Measurements from ENCODE around the gene C1orf115.
"Not testable (repeated sequence)": the region's sequence is repeated elsewhere in the genome, so short reads cannot be mapped to it uniquely, and the experiment has no call there.

C1orf115 gene

GRCh38 chr1:220694866-220695382 is 4.8 kb downstream of the C1orf115 start:
- no peak for DNase-seq

GRCh38 chr1:220695426-220695825 is 5.3 kb downstream of the C1orf115 start:
- no peak for DNase-seq

- no peak for DNase-seq
Observed at GRCh38 chr1:220696226-220696862, 6.2 kb downstream of the C1orf115 start.

DNA sequence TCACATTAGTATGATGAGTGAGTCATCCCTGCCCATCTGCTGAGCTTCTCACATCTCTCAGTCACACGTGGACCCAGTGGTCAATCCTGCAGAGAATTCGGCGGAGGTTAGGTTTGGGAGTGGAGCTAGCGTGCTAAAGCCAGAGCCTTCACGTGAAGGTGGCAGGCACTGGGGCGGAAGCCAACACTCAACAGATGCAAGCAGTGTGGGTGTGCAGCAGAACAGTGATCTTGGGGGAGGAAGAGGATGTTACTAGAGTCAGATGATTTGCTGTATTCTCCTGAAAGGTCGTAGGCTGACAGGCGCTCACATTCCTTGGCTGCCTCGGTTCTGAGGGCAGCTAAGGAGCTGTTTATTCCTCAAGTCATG is 6.7 kb downstream of the C1orf115 start:
- no peak for DNase-seq

DNA sequence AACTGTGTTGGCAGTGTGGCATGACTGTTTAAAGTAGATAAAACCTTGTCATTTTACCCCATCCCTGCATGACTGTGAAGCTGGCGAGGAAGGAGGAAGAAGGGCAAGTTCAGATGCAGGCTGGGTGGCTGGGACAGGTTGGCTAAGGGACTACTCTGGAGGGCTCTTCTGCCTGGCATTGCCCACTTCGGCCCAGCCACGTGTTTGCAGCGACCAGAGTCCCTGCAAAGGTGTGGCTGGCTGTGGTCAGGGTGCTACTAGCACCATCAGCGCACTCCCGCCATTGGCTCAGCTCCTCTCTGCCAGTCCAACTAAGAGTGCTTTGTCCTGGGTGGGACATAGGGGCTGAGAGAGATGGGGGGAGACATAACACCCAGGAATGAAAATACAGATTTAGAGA is 7.2 kb downstream of the C1orf115 start:
- no peak for DNase-seq

DNA sequence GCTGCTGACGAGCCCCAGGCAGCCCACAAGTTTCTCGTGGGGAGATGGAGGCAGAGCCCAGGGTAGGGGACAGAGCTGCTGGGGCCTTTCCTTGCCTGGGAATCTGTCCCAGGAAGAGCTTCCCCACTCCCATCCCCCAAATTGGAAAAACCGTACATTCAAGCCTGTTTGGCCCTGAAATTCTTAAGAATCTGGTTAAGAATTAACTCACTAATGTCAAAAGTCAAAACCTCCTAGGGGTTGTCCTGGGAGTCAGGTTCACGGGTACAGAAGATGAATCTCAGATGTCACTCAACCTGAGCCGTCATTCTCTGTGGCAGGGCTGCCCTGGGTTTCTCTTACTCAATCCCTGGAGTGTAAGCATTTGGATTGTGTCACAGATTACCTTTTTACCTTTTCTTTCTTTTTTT is 8.4 kb downstream of the C1orf115 start:
- no peak for DNase-seq

- no peak for DNase-seq
Observed at GRCh38 chr1:220699044-220699443, 8.9 kb downstream of the C1orf115 start.

DNA sequence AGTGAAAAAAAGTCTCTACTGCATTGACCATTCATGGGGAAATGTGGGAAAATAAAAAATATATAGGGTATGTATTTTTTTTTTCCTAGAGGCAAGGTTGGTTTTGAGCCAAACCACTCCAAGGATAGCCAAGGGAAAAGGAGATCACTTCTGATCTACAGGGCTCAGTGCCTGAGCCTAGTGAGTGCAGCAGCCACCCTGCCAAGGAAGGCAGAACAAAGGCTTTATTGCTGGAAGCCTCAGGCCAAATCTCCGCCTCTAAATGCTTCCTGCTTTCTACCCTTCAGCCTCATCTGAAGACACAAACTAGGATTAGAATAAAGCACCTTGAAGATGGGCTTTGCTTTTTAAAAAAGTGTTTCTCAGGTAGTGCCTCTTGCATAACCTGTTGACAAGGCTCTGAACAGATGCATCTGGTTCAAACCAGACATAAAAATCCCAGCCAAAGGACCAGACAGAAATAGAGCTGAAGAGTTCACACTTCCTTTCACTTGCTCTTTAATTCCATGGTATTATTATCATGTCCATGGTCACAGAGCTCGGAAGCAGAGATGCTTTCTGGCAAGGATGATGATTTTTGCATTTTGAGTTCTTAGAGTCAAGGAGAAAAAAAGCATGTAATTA is 10.5 kb downstream of the C1orf115 start:
- DNase-seq = no peak

DNA sequence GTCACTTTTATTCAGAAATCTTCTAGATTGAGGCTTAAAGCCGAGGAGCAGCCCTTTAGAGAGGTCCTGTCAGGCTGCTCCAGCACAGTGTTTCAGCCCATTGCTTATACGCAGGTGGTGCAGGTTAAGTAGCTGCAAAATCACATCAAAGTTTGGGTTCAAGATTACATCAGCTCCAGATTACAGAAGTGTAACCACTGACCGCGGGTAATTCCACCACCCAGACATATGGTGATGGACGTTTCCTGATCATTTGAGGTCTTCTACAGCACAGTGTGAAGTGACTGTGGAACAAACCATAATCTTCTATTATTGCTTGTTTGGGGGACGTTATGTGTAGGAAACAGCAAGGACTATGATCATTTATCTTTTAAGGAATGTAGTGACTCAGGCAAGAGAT is 11.8 kb downstream of the C1orf115 start:
- DNase-seq = no peak

- DNase-seq = no peak
Observed at GRCh38 chr1:220702733-220703270, 12.6 kb downstream of the C1orf115 start.

GRCh38 chr1:220703305-220703704 is 13.1 kb downstream of the C1orf115 start:
- DNase-seq = no peak

- no peak for DNase-seq
Observed at GRCh38 chr1:220705782-220706181, 15.6 kb downstream of the C1orf115 start.

GRCh38 chr1:220706480-220706879 is 16.3 kb downstream of the C1orf115 start:
- no peak for DNase-seq

GRCh38 chr1:220707160-220707559 is 17.0 kb downstream of the C1orf115 start:
- no peak for DNase-seq

DNA sequence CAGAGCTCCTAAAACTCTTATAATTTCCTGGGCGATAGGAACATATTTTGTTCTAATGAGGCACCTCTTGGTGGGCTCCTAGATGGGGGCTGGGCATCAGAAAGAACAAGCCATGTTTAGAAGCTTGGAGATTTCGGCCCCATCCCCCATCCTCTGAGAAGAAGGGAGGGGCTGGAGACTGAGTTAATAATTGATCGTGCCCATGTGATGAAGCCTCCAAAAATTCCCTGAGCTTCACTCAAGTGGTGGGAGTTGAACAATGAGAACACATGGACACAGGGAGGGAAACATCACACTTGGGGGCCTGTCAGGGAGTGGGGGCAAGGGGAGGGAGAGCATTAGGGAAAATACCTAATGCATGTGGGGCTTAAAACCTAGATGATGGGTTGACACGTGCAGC is 18.1 kb downstream of the C1orf115 start:
- no peak for DNase-seq

GRCh38 chr1:220708936-220709801 is 19.0 kb downstream of the C1orf115 start:
- no peak for DNase-seq

DNA sequence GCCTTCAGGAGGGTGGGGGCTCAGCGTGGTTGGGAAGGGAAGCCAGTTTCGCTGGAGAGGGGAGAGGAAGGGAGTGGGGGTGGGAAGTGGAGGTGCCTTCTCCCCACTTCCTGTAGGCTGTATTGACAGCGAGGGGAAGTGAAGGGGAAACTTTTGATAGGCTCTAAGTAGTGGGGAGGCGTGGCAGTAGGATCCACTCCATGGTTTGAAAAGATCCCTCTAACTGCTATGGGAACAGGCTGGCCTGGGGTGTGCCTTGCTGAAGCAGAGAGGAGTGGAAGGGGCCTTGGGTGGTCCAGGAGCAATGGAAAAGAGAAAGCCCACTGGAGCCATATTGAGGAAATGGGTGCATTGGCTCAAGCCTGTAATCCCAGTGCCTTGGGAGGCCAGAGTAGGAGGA is 20.2 kb downstream of the C1orf115 start:
- no peak for DNase-seq

DNA sequence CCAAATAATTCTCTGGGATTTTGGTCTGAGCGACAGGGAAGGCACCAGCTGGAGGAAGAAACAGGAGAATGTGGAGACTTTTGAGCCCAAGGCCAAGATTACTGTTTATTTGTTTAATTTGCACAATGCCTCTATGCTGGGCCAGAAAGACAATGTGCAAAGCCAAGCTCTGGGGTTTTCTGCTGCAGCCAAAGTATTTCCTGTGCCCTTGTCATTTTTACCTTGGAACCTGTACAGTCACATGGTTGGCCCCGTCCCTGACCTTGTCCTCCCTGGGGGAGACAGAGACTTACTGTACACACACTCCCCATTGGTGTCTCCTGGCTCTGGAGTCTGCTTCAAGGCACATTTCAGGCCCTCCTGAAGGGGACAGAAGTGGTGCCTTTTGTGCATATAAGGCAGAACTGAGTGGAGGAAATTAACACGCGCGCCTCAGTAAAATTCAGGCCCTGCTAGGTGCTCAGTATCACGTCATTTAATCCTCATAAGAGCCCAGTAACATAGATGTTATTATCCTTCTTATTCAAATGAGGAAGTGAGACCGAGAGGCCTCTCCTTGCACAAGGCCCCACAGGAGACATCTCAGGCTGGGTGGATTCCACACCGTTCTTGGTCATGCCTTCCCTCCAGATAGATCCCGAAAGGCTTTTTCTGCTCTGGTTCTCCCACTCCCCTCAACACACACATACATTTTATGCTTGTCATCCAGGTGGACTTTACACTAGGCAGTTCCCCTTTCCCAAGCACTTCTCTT is 21.1 kb downstream of the C1orf115 start:
- no peak for DNase-seq

GRCh38 chr1:220715986-220716385 is 25.8 kb downstream of the C1orf115 start:
- not testable (repeated sequence) for DNase-seq

- no peak for DNase-seq
Observed at GRCh38 chr1:220717800-220718640, 27.9 kb downstream of the C1orf115 start.

DNA sequence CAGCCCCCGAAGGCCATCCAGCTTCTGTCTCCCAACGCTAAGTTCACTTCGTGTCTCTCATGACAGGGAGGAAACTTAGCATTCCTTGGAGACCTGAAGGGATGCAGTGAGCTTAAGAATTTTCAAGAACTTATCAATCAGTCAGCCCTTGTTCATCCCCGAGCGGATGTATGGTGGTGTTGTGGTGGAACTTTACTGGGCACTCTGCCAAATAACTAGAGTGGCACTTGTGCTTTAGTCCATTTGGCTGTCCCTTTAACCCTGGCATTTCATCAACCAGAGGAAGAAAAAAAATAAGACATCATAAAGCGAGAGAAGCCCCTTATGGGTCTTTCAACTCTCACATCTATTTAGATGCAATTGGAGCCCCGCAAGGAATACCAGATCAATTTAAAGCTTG is 31.1 kb downstream of the C1orf115 start:
- not testable (repeated sequence) for DNase-seq

DNA sequence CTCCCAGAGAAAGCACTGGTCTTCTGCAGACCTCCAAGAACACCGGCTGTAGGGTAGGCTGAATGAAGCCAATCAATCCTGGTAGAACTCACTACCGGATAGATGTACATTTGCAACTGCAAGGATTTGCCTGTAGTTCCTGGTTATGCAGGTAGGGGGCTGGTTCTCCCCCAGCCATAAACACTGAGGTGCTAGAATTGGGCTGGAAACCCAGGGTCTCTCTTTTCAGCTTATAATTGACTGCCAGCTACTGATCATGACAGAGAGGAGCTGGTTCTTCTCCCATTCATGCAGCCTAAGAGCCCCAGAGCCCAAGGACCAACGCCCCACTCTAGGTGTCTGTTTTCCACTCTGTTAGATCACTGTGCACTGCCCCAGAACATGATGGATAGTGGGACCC is 36.5 kb downstream of the C1orf115 start:
- no peak for DNase-seq
